DND-41 (cell line): ENCODE measurements around the gene BRD1.

Experiments used
- ATAC-seq: fragments of 200-7000 bp; cut with Tn5 transposase; 3 replicates; pipeline ENCODE4 v1.9.1; 2021; ENCODE audit warnings: low read depth; ENCODE audit not compliant: insufficient read depth
- DNase-seq: peaks from one replicate; pipeline ENCODE4 v3.0.0-alpha.2; 2020
- H2AFZ ChIP-seq: 2 replicates; pipeline ENCODE4 v1.6.0; 2012; ENCODE audit warnings: low read depth, low read length
- H3K27ac ChIP-seq: 2 replicates; pipeline ENCODE4 v1.5.1; 2012; ENCODE audit warnings: low read length, inconsistent platforms
- H3K27me3 ChIP-seq: fragments of 200-600 bp; sonication (generic); 2 replicates; pipeline ENCODE4 v1.6.0; 2012; ENCODE audit warnings: low read length, mild to moderate bottlenecking, inconsistent platforms; ENCODE audit not compliant: insufficient read depth, poor library complexity
- H3K36me3 ChIP-seq: 2 replicates; pipeline ENCODE4 v1.5.1; 2012; ENCODE audit warnings: low read length, inconsistent platforms; ENCODE audit not compliant: insufficient read depth
- H3K4me1 ChIP-seq: 2 replicates; pipeline ENCODE4 v1.5.1; 2012; ENCODE audit warnings: mild to moderate bottlenecking, low read length; ENCODE audit not compliant: insufficient read depth
- H3K4me2 ChIP-seq: 2 replicates; pipeline ENCODE4 v1.6.0; 2012; ENCODE audit warnings: mild to moderate bottlenecking, moderate library complexity, low read length, inconsistent platforms; ENCODE audit not compliant: insufficient read depth
- H3K4me3 ChIP-seq, 2 experiments: fragments of 200-600 bp in 1 of 2; shearing (Covaris generic) in 1 of 2; 2 replicates each; pipeline ENCODE4 v1.5.1; 2012 to 2016; ENCODE audit warnings: inconsistent platforms in 2 of 2, low read length in 2 of 2, mild to moderate bottlenecking in 2 of 2, low read depth in 1 of 2, moderate library complexity in 1 of 2
- H3K79me2 ChIP-seq: 2 replicates; pipeline ENCODE4 v1.6.0; 2012; ENCODE audit warnings: low read length, inconsistent platforms; ENCODE audit not compliant: insufficient read depth
- H3K9ac ChIP-seq: 2 replicates; pipeline ENCODE4 v1.6.0; 2012; ENCODE audit warnings: low read depth, mild to moderate bottlenecking, inconsistent platforms, low read length, moderate library complexity
- H3K9me3 ChIP-seq: 2 replicates; pipeline ENCODE4 v1.5.1; 2012; ENCODE audit warnings: low read length, moderate library complexity, mild to moderate bottlenecking, inconsistent platforms; ENCODE audit not compliant: insufficient read depth, severe bottlenecking
- H4K20me1 ChIP-seq: 2 replicates; pipeline ENCODE4 v1.6.0; 2012; ENCODE audit warnings: low read length; ENCODE audit not compliant: insufficient read depth
- CTCF ChIP-seq: IDR thresholded peaks from 2 replicates; pipeline ENCODE4 v1.5.1; 2012; ENCODE audit warnings: borderline replicate concordance, low read length, moderate library complexity, mild to moderate bottlenecking; ENCODE audit not compliant: poor library complexity, severe bottlenecking; ENCODE audit errors: extremely low read depth
- EZH2 ChIP-seq: IDR thresholded peaks from 3 replicates; pipeline ENCODE4 v1.6.1; 2012; ENCODE audit warnings: borderline replicate concordance, low read depth, mild to moderate bottlenecking, moderate library complexity, low read length, inconsistent platforms; ENCODE audit not compliant: severe bottlenecking

BRD1 gene

GRCh38 chr22:49752598-49753091 is 75.0 kb downstream of the BRD1 start:
- Histone ChIP-seq H3K4me2 (no peak overlapping the region), H3K79me2 (no peaks in the 10 kb centered on the region), H3K9ac (no peak overlapping the region), H2AFZ (no peak overlapping the region), H3K27ac (no peak overlapping the region), H4K20me1 (no peaks in the 10 kb centered on the region), H3K9me3 (peaks cover 4% of the 10 kb centered on the region), H3K36me3 (no peaks in the 10 kb centered on the region), H3K27me3 (no peaks in the 10 kb centered on the region), H3K4me3 (no peak overlapping the region), H3K4me1 (no peaks in the 10 kb centered on the region)
- TF ChIP-seq CTCF (no peak), EZH2 (no peak)
- ATAC-seq = no peak
- no peak for DNase-seq

- Histone ChIP-seq H3K9ac (no peak overlapping the region), H3K9me3 (peaks cover 6% of the 10 kb centered on the region), H2AFZ (no peak overlapping the region), H3K27ac (no peak overlapping the region), H3K4me3 (no peak overlapping the region), H3K79me2 (no peaks in the 10 kb centered on the region), H3K36me3 (no peaks in the 10 kb centered on the region), H3K4me1 (no peaks in the 10 kb centered on the region), H3K4me2 (no peak overlapping the region), H4K20me1 (no peaks in the 10 kb centered on the region), H3K27me3 (no peaks in the 10 kb centered on the region)
- ATAC-seq (no peak), DNase-seq (no peak)
- TF ChIP-seq CTCF (no peak), EZH2 (no peak)
Observed at GRCh38 chr22:49751966-49752597, 75.6 kb downstream of the BRD1 start.

- DNase-seq = no peak
- Histone ChIP-seq H3K9ac (no peak overlapping the region), H3K27me3 (no peaks in the 10 kb centered on the region), H3K4me1 (no peaks in the 10 kb centered on the region), H3K4me2 (no peak overlapping the region), H3K4me3 (no peak overlapping the region), H3K79me2 (no peaks in the 10 kb centered on the region), H4K20me1 (no peaks in the 10 kb centered on the region), H3K27ac (no peak overlapping the region), H2AFZ (no peak overlapping the region), H3K36me3 (no peaks in the 10 kb centered on the region), H3K9me3 (peaks cover 6% of the 10 kb centered on the region)
- TF ChIP-seq EZH2 (no peak), CTCF (no peak)
- no peak for ATAC-seq
Observed at GRCh38 chr22:49751318-49751965, 76.2 kb downstream of the BRD1 start.
